ENCODE results near the gene KSR2.

KSR2 gene

GRCh38 chr12:117466677-117467362, 502.0 kb downstream of the KSR2 start:
- DNase-seq (ENCODE audit: low read depth in 2 of 2) = no peak

GRCh38 chr12:117461732-117462131, 507.1 kb downstream of the KSR2 start:
- DNase-seq (ENCODE audit: low read depth in 2 of 2) = no peak

- DNase-seq (ENCODE audit: low read depth in 2 of 2) = no peak
Observed at GRCh38 chr12:117459229-117459628, 509.6 kb downstream of the KSR2 start.

GRCh38 chr12:117457189-117457588, 511.6 kb downstream of the KSR2 start:
- DNase-seq (ENCODE audit: low read depth in 2 of 2) = no peak

- no peak for DNase-seq (ENCODE audit: low read depth in 2 of 2)
Observed at GRCh38 chr12:117456076-117456475, 512.7 kb downstream of the KSR2 start.

GRCh38 chr12:117453961-117454360, 514.8 kb downstream of the KSR2 start:
- DNase-seq (ENCODE audit: low read depth in 2 of 2) = no peak

DNA sequence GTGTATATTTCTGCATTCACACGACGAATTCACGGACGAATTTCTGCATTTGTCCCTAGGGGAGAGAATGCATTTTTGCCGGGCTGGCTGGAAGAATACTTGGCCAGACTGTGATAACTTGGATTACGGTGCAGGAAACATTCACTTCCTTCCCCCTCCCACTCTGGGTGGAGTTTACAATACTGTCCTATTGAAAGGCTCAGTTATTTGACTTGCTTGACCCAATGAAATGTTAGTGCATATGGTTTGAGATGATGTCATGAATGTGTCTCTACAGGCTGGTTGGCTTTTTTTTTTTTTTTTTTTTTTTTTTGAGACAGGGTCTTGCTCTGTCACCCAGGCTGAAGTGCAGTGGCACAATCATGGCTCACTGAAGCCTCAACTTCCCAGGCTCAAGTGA, 516.7 kb downstream of the KSR2 start:
- no peak for DNase-seq (ENCODE audit: low read depth in 2 of 2)

DNA sequence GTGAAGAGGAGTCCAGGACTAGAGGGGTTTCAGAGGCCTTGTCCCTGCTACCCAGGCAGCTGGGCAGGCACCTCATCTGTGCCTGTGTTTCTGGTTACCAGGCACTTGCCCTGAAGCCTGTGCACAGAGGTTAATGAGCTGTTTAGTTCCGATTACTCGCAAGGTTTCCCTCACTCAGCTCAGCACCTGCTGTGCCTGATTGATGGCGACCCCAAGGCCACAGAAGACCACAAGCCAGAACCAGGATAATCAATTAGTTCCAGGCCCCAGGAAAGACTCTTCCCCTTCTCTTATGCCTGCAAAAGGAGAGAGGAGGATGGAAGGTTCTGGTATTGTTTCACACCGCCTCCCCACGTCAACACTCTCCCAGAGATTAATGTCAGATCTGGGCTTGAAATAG, 518.6 kb downstream of the KSR2 start:
- DNase-seq (ENCODE audit: low read depth in 2 of 2) = no peak

DNA sequence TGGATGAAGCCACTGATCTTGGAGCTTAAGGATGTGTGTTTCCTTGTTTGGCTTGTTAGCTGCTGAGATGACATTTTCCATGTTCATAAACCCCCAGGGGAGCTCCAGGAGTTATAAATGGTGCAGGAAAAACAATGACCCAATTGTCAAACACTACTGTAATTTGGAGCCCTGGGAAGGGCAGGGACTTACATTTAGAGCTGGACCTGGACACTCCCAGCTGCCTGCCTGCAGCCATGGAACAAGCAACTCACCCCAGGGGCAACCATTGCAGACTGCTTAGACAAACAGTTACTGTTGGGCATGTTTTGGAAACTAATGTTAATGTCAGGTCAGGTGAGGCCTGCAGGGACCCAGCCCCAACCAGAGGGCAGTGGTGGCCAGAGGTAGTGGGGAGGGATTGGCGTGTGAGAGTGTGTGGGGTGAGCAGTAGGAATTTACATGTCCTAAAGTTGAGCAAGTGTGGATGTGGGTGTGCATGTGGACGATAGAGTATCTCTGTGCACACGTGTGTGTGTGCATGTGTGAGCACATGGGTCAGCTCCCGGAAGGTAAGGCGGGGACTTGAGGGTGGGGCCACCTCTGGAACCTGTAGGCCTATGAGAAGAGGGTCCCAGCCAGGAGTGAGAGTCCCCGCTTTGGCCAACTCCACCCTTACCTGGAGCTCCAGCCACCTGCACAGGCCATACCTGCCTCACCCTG, 521.0 kb downstream of the KSR2 start:
- no peak for DNase-seq (ENCODE audit: low read depth in 2 of 2)

- no peak for DNase-seq (ENCODE audit: low read depth in 2 of 2)
Observed at GRCh38 chr12:117444781-117445180, 524.0 kb downstream of the KSR2 start.

GRCh38 chr12:117441751-117442150, 527.0 kb downstream of the KSR2 start:
- DNase-seq (ENCODE audit: low read depth in 2 of 2) = peak in 1 of 2 experiments; percentile 3

DNA sequence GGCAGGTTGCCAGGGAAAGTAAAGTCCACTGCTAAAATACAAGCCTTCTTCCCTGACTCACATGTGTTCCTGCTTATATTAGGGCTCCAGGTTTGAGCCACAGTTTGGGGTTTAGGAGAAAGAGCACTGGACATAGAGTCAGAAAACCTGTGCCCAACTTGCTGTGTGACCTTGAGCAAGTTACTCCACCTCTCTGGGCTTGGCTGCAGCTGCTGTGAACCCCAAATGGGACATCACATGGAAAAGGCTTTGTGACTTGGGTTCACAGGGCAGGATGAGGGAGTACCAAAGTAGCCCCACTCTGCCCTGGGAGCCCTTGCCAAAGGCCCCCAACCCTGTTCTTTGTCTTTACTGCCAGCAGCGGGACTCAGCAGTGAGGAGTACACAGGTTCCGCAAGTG, 528.4 kb downstream of the KSR2 start:
- DNase-seq (ENCODE audit: low read depth in 2 of 2) = no peak

DNA sequence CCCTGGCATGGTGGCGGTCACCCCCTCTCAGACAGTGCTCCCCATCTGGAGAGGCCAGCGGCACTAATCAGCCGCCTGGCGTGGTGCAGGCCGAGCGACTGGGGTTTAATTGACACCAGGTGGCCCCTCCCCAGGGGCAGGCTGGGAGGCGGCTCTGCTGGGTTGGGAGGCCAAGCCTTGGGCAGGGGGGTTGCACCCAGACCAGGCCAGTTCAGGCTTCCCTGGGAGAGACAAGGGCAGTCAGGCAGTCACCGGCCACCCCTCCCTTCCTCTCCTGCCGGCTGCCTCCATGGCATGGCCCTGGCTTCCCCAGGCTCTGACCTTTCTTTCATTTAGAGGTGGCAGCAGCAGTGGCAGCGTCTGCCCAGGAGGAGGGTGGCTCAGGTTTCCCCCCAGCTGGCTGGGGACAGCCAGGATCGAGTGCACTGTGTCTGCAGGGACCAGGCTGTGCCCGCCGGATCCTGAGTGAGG, 529.2 kb downstream of the KSR2 start:
- no peak for DNase-seq (ENCODE audit: low read depth in 2 of 2)

DNA sequence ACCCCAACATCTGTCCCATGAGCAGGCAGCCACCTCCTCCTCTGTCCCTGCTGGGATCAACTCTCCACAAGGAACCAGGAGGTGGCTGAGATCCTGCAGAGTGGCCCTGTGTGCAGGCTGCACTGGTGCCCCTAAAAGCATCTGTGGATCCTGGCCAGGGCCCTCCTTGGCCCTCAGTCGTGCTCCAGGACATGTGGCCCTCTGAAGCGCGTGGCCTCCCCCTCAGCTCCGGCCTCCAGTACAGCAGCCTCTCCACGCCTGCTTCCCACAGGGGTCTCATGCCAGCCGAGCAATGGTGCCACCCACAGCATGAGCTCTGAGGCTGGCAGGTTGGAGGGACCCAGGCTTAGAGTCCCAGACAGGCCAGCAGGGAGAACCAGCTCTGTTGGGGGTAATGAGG, 530.0 kb downstream of the KSR2 start:
- DNase-seq (ENCODE audit: low read depth in 2 of 2) = no peak

GRCh38 chr12:117437516-117438255, 531.1 kb downstream of the KSR2 start:
- no peak for DNase-seq (ENCODE audit: low read depth in 2 of 2)

GRCh38 chr12:117433878-117434277, 534.9 kb downstream of the KSR2 start:
- DNase-seq (ENCODE audit: low read depth in 2 of 2) = no peak

- DNase-seq (ENCODE audit: low read depth in 2 of 2) = no peak
Observed at GRCh38 chr12:117430246-117430645, 538.5 kb downstream of the KSR2 start.

GRCh38 chr12:117427211-117427610, 541.6 kb downstream of the KSR2 start:
- DNase-seq (ENCODE audit: low read depth in 2 of 2) = no peak

DNA sequence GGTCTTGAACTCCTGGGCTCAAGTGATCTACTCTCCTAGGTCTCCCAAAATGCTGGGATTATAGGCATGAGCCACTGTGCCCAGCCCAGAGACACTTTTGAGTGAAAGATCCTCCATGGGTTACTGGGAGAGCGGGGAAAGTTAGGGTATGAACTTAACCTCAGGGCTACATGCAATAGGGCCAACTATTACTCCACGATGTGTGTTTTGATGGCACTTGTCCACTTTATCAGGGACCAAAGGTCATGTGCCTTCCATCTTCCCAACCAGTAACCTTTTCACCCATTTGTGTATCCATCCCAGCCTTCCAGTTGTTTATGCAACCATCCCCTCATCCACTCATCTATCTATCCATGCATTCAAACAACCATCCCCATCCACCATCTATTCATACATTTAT, 546.8 kb downstream of the KSR2 start:
- DNase-seq (ENCODE audit: low read depth in 2 of 2) = no peak

DNA sequence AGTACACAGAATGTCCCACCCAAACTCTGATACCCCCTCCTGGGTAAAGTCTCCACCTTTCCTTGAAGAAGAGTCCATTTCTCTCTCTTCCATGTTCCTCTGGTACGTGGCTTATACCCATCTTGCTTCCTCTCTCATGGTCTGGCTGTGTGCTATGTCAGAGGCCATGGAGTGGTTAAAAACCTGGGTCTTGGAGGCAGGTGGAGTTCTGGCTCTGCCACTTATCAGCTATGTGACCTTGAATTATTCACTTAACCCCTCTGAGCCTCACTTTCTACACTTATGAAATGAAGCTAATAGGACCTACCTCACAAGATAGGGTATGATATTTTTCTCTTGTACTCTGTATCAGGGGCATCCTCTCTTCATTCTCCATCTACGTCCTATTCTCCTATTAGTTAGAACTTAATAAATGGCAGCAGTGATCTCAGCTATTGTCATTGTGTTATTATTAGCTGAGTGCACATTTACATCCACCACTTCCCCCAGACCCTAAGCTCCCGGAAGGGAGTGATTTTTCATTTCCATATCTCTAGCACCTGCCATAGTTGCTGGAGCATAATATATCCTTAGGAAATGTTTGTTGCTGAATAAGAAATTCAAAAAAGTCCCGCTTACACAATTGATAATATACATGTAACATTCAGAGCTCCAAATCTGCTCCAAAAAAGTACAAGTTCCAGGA, 547.6 kb downstream of the KSR2 start:
- DNase-seq (ENCODE audit: low read depth in 2 of 2) = no peak

DNA sequence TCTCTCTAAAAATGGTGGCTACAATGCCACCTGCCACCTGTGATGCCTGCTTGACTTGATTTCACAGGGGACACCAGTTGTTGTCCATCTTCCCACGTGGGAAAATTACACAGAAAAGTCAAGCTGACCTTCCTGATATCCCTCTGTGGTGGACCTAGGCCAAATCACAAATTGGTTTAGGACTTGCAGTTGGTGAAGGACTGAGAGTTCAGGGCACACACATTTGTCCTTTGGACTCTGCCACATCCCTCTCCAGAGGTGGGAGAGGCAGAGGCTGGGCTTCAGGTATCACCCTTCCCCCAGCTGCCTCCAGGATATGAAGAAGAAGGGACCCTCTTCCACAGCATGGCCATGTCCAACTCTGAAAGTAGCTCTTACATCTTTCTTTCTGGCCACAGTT, 551.8 kb downstream of the KSR2 start:
- DNase-seq (ENCODE audit: low read depth in 2 of 2) = no peak

Measured in fibroblast of skin of left quadriceps (primary cell).